GM12801 (cell line): ENCODE measurements around the gene TMEM43.

Experiments
- TF ChIP-seq, protein P1 (sequence below): IDR thresholded peaks from one replicate; pipeline ENCODE4 v1.5.1; 2011; ENCODE audit warnings: control low read depth; ENCODE audit not compliant: insufficient read length; ENCODE audit errors: extremely low read depth

Gene TMEM43

DNA sequence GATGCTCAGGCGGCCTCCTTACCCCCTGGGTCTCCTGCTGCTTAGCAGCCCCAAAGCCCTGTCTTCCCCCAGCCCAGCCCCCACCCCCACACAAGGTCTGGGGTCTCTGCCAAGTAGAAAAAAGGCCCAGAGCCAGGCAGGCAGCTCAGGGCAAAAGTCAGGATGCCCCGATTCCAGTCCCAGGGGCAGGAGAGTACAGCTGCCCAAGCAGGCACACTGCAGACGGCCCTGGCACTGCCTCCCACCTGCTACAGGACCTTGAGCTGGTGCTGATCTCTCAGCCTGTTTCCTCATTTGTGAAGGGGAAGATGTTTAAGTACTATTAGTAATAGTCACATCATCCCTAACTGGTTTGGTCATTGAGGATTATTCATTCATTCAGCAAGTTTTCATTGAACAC lies 12.6 kb downstream of the TMEM43 start:
- TF ChIP-seq, protein P1, sequence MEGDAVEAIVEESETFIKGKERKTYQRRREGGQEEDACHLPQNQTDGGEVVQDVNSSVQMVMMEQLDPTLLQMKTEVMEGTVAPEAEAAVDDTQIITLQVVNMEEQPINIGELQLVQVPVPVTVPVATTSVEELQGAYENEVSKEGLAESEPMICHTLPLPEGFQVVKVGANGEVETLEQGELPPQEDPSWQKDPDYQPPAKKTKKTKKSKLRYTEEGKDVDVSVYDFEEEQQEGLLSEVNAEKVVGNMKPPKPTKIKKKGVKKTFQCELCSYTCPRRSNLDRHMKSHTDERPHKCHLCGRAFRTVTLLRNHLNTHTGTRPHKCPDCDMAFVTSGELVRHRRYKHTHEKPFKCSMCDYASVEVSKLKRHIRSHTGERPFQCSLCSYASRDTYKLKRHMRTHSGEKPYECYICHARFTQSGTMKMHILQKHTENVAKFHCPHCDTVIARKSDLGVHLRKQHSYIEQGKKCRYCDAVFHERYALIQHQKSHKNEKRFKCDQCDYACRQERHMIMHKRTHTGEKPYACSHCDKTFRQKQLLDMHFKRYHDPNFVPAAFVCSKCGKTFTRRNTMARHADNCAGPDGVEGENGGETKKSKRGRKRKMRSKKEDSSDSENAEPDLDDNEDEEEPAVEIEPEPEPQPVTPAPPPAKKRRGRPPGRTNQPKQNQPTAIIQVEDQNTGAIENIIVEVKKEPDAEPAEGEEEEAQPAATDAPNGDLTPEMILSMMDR = no peak

DNA sequence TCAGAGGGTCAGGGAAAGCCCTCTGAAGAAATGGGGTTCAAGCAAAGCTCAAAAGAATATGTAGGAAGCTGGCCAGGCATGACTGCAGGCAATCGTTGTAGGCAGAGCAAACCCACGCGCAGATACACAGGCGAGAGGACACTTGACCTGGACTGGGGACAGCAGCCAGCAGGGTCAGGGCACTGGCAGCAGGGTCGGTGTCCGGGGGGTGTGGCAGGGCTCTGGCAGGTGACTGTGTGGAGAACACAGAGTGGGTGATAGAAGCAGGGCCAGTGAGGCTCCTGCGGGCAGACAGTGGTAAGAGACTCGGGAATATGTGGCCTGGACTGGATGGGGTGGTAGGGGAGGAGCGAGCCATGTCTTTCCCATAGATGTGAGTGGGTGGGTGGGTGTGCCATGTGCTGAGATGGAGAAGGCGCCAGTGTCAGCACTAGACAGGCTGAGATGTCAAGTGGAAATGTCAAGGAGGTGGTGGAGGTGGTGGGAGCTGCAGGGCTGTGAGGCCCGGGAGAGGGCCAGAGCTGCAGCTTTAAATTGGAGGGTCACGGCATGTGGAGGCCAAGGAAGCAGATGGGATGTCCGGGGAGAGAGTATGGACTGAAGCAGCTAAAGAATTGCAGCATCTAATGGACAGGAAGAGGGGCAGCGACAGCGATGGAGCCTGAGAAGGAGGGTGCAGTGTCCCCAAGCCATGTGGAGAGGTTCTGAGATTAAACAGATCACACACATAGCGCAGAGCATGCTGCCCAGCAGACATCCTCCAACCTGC lies 13.4 kb downstream of the TMEM43 start:
- TF ChIP-seq, protein P1 = no peak

DNA sequence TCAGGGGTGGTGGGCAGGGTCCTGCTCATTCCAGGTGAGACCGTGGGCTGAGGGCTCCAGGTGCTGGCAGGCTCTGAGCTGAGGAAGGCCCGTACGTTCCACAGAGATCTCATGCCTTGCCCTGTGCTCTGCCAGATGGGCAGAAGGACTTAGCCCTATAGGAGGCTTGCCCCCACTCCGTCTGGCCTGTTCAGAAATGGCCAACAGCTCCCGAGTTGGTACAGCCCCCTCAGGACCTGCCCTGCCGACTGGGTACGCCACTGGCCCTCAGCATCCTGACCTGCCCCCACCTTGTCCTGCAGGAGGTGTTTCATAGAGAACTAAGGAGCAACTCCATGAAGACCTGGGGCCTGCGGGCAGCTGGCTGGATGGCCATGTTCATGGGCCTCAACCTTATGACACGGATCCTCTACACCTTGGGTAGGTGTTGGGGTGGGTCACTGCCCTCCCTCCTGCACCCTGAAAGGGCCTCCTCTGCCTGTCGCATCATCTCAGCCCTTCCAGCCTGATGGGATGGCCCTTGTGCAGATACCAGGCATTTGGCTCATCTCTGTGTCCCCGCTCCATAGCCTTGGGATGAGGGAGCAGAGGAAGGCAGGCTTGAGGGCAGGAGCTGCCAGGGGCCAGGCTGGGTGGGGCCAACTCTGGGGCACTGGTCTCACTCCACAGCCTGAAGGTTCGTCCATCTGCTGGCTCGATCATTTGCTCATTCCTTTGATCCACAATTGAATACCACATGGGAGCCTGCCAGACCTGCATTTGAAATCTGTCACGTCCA lies 14.2 kb downstream of the TMEM43 start:
- TF ChIP-seq, protein P1 = no peak

DNA sequence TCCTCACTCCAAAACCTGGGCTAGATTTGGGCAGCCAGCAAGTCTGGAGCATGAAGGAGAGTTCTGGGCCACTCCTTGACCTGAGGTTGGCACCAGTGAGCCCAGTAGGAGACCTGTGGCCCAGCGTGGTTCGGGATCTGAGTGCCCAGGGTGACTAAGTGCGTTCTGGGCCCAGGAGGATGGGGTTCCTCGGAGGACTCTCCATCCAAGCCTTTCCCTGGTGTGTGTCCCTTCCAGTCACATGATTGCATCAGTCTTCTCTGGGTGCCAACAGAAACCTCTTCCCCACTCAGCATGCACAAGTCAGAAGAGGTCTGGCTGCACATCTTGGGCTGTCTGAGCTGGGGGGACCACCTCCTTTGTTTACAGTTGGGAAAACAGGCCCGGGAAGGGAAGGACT lies 14.9 kb downstream of the TMEM43 start:
- TF ChIP-seq, protein P1 = no peak

DNA sequence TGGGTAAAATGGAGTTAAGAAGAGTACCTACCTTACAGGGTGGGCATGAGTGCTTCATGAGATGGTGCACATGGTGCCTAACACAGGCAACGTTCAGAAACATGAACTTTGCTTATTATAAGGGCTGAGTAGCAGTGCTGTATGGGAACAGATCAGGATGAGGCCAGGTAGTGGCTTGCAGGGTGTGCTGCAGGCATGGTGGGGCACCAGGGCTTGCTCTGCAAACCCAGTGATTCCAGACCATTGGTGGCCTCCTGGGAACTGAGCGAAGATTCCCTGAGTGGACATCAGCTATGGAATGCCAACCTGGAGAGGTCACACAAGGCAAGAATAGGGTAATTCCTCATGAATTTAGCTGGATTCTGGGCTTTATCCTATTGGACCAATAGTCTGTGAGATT lies 15.8 kb downstream of the TMEM43 start:
- TF ChIP-seq, protein P1 = no peak

DNA sequence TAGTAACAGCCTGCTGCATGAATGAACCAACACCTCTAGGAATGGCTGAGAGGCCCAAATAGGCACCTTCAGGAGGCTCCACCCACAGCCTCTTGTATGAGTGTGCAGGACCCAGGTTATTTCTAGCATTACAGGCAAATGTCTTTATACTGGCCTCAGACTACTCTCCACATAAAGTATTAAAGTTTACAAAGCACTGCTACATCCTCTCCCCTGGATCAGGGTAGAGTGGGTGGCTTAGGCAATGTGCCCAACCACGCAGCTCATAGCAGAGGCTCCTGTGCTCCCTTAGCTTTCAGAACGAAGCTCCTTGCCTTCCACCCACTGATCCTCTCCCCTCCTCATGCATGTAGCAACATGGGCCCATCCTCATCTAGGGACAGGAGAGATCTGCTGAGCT lies 16.3 kb downstream of the TMEM43 start:
- TF ChIP-seq, protein P1 = no peak

DNA sequence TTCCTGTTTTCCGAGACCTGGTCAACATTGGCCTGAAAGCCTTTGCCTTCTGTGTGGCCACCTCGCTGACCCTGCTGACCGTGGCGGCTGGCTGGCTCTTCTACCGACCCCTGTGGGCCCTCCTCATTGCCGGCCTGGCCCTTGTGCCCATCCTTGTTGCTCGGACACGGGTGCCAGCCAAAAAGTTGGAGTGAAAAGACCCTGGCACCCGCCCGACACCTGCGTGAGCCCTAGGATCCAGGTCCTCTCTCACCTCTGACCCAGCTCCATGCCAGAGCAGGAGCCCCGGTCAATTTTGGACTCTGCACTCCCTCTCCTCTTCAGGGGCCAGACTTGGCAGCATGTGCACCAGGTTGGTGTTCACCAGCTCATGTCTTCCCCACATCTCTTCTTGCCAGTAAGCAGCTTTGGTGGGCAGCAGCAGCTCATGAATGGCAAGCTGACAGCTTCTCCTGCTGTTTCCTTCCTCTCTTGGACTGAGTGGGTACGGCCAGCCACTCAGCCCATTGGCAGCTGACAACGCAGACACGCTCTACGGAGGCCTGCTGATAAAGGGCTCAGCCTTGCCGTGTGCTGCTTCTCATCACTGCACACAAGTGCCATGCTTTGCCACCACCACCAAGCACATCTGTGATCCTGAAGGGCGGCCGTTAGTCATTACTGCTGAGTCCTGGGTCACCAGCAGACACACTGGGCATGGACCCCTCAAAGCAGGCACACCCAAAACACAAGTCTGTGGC lies 16.9 kb downstream of the TMEM43 start:
- TF ChIP-seq, protein P1 = no peak
